ENCODE measurements around the gene ASPM. TPM values are rescaled to one million over a fixed set of nuclear protein-coding genes. Genes with fewer than 3 reads are reported as not detected.
A peak's percentile ranks its signal among the peaks of the same experiment; 100 is the strongest.

Gene ASPM
- total RNA-seq, 1 experiment from 2014 or later: 29.9 TPM

DNA sequence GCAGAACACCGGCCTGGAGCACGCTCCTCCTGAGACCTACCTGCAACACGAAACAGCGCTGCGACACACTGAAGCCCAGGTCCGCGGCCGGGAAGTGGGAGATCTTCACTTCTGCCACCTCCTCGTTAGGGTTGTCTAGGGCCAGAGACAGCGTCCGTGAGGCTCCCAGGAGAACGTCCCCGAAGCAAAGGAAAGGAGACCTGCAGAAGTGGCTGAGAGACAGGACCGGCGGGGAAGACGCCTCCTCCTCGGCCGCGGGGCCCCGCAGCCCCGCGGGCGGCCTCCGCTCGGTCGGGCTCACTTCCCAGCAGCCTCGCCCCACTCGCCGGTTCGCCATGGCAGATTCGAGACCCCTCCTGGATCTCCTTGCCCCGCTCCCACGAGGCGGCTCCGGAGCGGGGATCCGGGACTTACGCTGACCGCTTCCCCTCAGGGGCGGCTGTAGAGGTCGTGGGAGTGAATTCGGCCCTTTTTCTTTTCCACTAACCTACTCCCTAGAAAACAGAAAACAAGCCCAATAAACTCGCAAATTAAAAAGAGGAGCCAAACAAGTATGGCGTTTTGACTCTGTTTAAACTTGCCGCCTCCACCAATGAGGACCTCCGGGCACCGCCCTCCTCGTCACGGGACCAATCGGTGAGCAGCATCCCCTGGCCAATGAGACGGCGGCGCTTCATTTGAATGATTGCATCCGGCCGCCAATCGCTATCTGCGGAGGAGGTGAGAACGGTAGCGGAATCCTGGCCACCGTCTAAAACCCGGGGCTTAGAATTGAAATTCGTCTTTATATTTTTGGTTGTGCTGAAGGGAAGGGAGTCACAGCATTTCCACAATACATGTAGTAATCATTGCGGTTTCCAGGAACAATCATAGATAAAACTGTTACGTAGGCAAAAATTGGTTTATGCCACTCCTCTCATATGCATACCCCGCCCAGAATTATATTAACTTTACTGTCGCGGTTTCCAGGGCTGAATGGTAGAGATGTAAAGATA, at the start of gene ASPM (continued):
- TF ChIP-seq POLR2A (IDR thresholded peaks at IDR 0.05; ENCODE audit: borderline replicate concordance, extremely low read depth, insufficient read depth, insufficient read length) (peak; percentile 23), FOSL1 (IDR thresholded peaks at IDR 0.05; ENCODE audit: low read depth) (no peak)
- TF ChIP-seq, protein P1, sequence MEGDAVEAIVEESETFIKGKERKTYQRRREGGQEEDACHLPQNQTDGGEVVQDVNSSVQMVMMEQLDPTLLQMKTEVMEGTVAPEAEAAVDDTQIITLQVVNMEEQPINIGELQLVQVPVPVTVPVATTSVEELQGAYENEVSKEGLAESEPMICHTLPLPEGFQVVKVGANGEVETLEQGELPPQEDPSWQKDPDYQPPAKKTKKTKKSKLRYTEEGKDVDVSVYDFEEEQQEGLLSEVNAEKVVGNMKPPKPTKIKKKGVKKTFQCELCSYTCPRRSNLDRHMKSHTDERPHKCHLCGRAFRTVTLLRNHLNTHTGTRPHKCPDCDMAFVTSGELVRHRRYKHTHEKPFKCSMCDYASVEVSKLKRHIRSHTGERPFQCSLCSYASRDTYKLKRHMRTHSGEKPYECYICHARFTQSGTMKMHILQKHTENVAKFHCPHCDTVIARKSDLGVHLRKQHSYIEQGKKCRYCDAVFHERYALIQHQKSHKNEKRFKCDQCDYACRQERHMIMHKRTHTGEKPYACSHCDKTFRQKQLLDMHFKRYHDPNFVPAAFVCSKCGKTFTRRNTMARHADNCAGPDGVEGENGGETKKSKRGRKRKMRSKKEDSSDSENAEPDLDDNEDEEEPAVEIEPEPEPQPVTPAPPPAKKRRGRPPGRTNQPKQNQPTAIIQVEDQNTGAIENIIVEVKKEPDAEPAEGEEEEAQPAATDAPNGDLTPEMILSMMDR (IDR thresholded peaks at IDR 0.05 in 2 of 3, conservative IDR thresholded peaks at IDR 0.05 in 1 of 3; ENCODE audit: borderline replicate concordance in 1 of 3, insufficient read depth in 1 of 3, low read depth in 2 of 3, low read length in 2 of 3): no peak

DNA sequence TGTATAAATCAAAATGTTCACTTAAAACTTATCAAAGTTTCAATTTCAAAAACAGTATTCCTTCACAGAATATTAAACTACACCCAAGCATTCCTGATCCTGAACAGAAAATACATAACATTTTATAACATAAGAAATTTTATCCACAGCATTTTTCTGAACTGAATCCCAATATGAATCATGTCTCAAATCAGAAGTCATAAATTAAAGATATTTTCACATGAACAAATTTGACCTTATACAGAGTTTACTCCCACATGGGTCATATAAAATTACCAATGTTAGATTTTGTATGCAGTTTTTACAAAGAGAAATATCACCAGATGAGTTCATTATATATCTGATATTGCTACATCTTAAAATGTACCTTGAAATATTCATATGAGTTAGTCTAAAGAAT, 48.6 kb upstream of the ASPM start:
- DNase-seq (ENCODE audit: low read depth, low spot score) (no peak), ATAC-seq (no peak)
- Histone ChIP-seq H3K4me3 (replicated peaks in 1 of 2; ENCODE audit: low read depth in 1 of 2, low read length in 2 of 2) (no peak overlapping the region), H3K36me3 (ENCODE audit: control insufficient read depth in 1 of 2, insufficient read depth in 2 of 2, low read length in 2 of 2) (peaks cover 2 to 3% of the 10 kb centered on the region in 2 experiments; a peak in 2 of 4 replicates), H3K4me2 (ENCODE audit: low read length) (no peak overlapping the region), H2AFZ (ENCODE audit: low read depth, low read length, poor library complexity, severe bottlenecking) (no peak overlapping the region), H3K79me2 (ENCODE audit: insufficient read depth, low read length) (peaks cover 31% of the 10 kb centered on the region), H3K9ac (ENCODE audit: low read length) (no peak overlapping the region), H3K4me1 (ENCODE audit: control insufficient read depth in 1 of 2, insufficient read depth in 2 of 2, low read length in 2 of 2) (peaks cover 0 to 1% of the 10 kb centered on the region in 2 experiments; a peak in 1 of 4 replicates), H3K27me3 (ENCODE audit: insufficient read depth, low read length) (no peaks in the 10 kb centered on the region), H3K9me3 (ENCODE audit: control insufficient read depth in 1 of 2, insufficient read depth in 1 of 2, low read depth in 1 of 2, low read length in 2 of 2) (no peaks in the 10 kb centered on the region), H3K27ac (ENCODE audit: low read depth, low read length) (no peak overlapping the region), H3K9me2 (ENCODE audit: insufficient read depth) (no peaks in the 10 kb centered on the region), H4K20me1 (ENCODE audit: insufficient read depth) (no peaks in the 10 kb centered on the region)
- TF ChIP-seq POLR2A (IDR thresholded peaks at IDR 0.05; ENCODE audit: borderline replicate concordance, extremely low read depth, insufficient read depth, insufficient read length) (no peak), ZNF274 (IDR thresholded peaks at IDR 0.05; ENCODE audit: low read depth, low read length) (no peak), EZH2 (IDR thresholded peaks at IDR 0.05) (no peak), SIN3A (IDR thresholded peaks at IDR 0.05; ENCODE audit: low read depth) (no peak), JUND (IDR thresholded peaks at IDR 0.05) (no peak)
- TF ChIP-seq, protein P2, sequence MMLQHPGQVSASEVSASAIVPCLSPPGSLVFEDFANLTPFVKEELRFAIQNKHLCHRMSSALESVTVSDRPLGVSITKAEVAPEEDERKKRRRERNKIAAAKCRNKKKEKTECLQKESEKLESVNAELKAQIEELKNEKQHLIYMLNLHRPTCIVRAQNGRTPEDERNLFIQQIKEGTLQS (IDR thresholded peaks at IDR 0.05): no peak
- POLR2A ChIA-PET: no interaction called here
- intact Hi-C loops (cut with micrococcal nuclease): no loop called here
- RAD21 ChIA-PET (ENCODE audit: low non-redundant PET in 1 of 2, low total read pairs in 2 of 2, uncharacterized antibody in 2 of 2, unreplicated experiment in 2 of 2): no interaction called here
- BruUV-seq (replicated peaks): no TSS peak
- CTCF ChIA-PET: no interaction called here

Data from HCT116 (cell line).